Stimulated activated CD8-positive, alpha-beta memory T cell treated with anti-CD3 and anti-CD28 coated beads, Interleukin-7, amount 100 ng/mL, for 4 hours (primary cell): ENCODE data around the gene NOLC1.

Experiments used
- DNase-seq, 2 donors: peaks; one replicate each; pipeline ENCODE4 v3.0.0-alpha.2; 2020; ENCODE audit warnings: low read depth in 2 of 2

Gene NOLC1

DNA sequence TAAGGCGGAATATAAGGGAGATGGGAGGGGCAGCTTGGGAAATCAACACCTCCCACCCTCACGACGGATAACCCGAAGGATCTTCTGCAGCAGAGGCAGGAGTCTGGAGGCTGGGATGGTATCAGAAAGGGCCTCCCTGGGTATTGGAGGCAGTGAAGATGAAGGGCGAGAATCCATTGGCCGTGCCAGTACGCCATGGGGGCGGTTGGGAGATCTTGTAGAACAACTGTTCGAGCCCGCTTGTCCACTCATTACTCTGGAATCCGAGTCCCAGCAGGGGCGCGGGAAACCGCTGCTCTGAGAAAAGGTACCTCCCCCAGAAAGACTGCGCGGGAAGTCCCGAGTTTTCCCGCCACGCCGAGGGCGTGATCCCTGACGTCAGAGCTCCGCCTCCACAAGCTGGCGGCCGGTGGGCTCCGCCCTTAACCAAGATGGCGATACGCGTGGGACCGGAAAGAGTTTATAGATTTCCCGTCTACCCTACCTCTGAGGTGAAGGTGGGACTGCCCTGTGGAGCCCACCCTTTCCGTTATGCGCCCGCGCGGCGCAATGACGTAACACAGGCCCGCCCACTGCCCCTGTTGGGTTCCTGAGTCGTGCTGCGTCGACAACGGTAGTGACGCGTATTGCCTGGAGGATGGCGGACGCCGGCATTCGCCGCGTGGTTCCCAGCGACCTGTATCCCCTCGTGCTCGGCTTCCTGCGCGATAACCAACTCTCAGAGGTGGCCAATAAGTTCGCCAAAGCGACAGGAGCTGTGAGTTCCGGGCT, at the start of gene NOLC1:
TSS of gene NOLC1 (plus strand) at position 616 of the 771 bp plus-strand sequence. CDS start at position 638, 22 bp downstream.
- DNase-seq, result peak; percentile 99 to 100

DNA sequence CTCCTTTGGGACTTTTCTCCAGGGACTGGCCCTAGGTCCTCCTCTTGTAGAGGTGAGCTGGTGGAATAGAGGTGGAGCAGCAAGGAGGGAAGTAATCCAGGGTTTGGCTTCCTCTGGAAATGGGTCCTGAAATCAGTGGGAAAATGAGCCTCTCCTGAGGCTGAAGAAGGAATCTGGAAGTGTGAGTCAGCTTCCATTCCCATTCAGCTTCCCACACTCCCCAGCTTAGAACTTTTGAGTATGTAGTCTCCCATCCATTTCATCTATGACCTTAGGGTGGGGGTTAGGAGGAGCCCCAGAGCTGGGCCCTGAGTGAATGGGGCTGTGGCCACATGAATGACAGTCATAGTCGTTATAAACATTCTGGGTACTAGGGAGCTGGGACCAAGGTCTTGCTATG, 49.8 kb upstream of the NOLC1 start:
- DNase-seq, result no peak

DNA sequence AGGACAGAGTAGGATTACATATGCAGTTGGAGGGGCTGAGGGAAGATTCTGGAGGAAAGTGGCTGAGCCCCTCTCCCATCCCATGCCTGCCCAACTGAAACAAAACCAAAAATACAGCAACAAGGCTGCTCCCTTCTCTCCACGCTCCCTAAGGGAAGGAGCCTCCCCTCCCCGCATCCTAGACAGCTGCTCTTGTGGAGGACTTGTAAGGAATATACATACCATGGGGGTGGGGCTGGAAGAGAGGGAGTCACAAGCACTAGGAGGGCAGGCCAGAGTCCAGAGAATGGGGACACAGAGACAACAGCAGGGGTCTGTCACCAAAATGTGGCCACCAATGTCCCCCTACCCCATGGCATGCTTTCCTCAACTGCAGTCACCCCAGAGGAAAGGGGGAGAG, 45.2 kb upstream of the NOLC1 start:
- DNase-seq, result no peak

DNA sequence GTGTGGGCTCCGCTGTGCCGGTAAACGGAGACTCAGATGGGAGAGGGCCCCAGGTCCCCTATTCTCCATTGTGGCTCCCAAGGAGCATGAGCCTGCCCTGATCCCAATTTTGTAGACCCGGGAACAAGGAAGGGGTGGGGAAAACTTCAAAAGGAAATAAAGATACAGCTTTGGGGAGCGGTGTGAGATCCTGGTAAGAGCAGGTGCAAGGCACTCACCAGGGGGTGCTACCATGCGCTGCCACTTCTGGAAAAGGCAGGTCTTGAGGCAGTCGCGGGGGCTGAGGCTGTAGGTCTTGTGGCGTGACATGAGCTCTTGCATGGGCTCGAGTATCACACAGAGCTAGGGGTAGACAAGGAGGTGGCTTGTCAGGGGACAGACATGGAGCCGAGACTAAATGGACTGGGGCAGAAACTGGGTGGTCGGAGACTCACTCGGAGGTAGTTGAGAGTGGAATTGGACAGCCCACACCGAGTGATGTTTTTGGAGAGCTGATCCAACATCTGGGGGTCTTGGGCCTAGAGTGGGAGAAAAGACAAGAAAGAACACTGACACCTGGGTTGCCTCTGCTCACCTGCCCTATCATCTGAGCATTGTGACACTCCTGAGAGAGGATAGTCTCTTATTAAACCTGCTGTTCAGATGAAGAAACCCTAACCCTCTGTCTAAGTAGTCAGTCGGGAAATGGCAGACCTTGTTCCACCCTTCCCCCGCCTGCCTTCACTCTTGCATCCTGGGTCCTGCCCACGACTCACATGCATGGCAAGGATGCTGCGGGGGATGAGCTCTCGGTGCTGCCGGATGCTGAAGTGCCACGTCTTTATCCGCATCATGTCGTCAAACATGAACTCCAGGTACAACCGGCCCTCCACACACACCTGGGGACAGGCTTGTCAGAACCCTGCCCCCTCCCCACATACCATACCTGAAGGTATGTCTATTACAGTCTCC, 42.7 kb upstream of the NOLC1 start:
- DNase-seq, result no peak

DNA sequence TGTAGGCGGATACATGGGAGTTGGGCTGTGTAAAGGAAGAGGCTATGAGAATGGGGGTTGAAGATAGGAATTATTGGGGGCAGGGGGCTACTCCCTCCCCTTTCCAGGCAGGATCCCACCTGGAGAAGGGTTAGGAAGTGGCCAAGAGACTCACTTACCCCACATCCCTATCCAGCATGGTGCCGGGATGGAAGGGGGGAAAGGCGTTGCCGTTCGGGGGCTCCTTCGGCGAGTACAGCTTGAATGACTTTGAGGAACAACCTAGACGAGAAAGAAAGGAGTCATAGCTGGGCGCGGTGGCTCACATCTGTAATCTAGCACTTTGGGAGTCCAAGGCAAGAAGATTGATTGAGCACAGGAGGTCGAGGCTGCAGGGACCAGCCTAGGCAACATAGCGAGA, 40.9 kb upstream of the NOLC1 start:
- DNase-seq, result no peak

DNA sequence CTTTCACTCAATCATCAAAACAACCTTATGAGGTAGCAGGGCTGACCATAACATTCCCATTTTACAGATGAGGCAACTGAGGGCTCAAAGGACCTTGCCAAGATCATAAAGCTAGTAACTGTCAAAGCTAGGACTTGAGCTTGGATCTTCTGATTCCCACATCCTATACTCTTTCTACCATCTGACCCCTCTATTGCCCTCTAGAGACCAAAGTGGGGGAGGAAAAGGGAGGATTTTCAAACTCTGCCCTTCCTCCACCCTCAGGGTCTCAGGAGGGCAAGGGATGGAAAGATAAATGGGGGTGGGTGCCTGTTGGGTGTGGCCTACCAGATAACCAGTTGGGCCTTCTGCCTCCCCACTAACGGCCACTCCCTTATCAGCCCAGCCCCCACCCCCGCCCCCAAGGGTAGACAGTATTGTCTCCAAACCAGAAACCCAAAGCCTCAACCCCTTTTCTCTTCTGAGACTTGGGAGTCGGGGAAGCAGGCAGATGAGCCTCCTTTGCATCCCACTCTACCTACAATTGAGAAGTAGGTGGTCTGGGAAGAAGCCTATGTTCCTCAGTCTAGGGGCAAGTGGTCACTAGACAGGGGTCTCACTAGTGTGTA, 39.9 kb upstream of the NOLC1 start:
- no peak for DNase-seq

DNA sequence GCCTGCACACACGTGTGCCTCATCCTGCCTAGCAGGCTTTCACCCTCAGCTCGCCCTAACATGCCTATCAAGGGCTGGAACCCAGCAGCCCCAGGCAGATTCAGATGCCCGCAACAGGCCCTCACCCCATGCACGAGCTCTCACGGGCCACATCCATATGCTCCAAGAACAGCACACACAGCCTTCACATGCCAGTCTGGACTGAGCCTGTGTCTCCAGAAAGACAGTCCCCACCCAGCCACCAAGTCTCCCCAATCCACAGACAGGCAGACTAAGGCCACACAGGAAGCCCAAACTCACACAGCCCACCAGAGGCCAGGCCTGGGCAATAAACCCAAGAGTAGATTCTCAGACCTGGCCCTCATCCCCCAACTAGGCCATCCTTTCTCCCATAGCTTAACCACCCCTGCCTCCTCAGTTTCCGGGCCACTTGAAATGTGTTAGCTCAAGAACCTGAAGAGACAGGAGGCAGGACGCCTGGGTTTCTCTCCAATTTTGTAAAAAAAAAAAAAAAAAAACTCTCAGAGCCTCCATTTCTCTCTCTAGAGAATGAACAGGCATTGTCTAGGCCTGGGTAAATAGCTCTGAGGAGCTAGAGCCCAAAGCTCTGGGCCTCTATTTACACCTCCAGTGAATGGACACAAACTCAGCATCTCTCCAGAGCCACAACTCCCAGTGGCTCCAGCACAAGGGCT, 38.8 kb upstream of the NOLC1 start:
- no peak for DNase-seq

DNA sequence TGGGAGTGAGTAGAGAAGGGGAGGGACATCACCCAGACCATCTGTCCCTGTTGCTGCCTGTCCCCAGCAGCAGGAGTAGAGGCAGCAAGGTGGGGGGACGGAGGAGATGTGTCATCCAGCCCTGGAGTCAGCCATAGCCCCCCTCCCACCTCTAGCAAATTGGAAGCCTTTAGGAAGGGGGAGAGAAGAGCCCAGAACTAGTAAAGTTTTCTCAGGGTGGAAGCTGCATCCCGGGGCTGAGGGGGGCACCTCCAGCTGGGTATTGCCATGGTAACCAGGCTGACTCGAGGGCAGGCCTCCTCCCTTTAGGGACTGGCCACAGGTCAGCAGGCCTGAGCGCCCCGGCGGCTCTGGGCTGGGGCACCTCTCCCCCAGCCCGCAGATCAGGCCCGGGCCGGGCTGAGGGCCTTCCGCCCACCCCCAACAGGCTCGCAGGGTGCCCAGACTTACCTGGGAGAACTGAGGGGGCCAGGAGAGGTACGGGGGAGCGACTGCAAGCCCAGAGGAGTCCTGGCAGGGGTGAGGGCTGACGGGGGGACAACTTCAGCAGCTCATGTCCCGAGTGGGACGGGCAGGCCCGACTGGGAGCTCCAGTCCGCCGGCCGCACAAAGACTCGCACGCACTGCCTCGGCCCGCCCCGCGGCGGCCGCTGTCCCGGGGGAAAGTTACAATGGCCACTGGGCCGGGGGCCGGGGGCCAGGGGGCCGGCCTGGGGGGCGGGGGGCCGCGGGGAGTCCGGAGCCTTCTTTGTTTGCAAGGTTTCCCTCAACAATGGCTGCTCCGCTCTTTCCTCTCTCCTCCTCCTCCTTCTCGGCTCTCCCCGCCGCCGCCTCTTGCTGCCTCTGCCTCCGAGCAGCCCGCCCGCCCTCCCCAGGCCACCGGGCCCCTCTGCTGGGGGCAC, 38.0 kb upstream of the NOLC1 start:
- no peak for DNase-seq

DNA sequence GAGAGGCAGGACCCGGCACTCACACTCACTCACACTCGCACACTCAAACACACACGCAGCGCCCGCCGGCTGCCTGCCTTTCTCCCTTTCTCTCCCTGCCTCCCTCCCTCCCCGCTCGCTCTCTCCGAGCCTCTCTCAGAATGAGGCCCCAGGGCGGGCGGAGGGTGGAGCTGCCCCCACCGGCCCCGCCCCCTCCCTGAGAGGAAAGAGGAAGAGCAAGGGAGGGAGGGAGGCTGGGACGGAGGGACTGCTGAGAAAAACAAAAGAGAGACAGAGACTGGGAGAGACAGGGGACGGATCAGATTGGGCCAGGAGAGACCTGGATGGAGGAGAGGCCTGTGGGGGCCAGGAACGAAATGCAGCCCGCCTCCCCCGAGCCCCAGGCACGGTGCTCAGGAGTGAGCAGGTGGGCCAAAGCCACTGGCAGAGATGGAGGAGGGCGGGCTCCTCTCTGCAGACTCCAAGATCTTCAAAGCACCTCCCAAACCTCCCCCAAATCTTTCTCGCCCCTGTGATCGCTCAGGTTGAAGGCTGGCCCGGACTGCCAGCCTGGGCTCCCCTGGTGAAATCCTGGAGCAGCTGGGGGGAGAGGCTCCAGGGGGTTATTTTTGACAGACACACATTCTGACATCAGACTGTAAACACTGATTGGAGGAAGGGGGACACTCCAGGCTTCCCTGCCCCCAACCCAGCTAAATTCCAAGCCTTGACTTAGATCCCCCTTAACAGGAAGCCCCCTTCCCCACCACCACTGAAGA, 37.1 kb upstream of the NOLC1 start:
- peak; percentile 68 to 79 for DNase-seq

DNA sequence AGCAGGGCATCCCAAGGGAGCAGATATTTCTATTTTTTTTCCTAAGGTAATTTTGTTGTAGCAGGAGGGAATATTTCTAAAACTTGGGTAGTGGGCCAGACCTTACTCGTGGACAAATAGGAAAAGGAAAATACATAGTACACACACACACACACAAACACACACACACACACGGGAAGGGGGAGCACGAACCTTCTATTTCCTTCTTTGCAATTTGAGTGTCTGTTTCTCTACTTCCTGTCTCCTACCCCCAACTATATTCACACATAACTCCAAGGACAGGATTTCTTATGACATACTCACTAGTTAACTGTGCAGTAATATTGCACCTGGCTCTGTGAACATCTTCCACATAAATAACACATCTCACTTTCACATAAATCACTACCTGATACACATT, 36.4 kb upstream of the NOLC1 start:
- DNase-seq, result no peak

DNA sequence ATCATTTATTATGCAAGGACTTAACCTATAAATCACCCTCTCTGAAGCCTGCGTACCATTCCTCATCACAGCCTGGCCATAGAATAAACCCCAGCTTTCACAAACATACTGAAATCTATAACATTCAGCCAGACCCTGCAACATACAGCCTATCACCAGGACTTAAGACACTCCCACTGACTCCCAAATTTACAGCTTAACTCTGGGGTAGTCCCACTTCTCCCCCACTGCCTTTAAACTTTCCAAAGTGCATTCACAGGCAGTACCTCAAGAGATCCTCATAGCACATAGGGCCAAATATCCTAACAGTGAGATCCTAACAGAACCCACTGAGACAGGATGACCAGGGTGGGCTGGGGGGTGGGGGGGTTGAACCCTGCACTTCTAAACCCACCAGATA, 35.5 kb upstream of the NOLC1 start:
- DNase-seq, result no peak

DNA sequence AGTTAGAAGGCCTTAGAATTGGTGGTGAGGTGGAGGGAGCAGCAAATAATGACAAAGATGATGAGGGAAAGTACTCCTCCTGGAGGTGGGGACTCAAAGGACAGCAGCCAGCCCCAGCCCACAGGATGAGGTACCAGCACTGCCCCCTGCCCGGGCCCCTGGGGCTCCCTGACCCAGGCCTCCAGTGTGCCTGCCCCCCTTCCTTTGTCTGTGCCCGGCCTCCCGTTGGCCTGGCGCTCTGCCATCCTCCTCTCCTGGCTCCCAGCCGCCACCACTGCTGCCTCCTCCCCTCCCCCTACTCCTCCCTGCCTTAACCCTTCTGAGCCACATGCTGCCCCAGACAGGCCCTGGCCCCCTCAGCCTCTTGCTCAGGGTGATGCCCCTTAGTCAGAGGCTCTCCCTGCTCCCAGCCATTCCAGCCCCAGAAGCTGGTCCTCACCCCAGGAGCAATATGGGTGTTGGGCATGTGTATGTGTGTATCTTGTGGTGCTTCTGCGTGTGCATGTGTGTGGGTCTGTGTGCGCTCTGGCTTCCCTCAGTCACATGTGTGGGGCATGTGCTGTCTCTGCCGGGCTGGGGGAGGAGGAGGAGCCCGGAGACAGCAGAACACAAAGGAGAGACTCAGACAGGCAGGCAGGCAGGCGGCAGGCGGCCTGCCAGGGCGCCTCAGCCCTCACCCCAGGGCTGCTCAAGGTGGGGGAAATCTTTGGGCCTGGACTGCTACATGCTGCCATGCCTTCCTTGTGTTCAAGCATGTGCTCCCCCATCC, 34.6 kb upstream of the NOLC1 start:
- DNase-seq, result peak; percentile 41 to 47

DNA sequence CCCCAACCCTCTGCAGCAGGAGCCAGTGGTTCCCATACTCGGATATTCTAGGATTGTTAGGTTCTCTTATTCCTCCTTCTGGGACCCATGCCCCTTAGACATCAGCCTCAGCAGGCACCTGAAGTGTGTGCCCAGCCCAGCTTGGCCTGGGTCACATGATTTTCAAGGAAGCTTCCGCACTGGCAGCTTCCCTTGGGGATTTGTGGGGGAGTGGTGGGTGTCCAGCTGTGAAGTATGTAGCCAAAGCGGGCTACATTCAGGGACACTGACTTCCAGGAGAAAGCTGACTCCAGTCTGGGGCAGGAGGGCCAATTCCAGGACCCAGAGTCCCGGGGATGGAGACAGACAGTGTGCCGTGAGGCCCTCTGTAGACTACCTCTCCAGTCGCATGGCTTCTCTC, 33.3 kb upstream of the NOLC1 start:
- DNase-seq, result no peak

DNA sequence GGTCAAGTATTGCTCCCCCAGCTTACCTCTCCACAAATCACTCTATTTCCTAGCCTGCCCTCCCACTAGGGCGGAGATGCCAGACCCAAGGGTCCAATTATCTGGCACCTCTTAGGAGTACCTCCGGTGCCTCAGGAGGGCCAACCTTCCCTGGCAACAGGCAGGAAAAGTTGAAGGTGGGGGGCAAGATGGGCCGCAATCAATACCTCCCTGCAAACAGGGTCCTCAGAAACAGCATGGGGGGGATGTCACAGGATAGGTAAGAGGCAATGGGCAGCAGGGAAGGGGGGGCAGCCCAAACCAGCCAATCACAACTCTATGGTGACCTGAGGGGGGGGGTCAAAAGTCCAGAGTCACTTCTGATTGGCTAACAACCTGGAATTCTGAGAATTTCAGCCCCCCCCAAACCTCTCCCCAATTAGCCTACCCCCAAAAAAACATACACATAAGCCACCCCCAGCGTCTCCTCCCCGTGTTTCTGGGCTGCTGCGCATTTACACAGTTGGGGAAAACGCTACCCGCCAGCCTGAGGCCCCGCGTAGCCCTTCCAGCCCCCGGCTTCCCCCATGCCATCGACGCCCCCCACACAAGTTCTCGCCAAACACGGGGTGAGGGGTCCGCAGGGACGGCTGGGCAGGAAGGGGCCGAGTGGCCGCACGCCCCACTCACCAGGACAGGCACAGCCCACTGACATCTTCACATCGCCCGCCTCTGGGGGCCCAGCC, 32.6 kb upstream of the NOLC1 start:
- no peak for DNase-seq

DNA sequence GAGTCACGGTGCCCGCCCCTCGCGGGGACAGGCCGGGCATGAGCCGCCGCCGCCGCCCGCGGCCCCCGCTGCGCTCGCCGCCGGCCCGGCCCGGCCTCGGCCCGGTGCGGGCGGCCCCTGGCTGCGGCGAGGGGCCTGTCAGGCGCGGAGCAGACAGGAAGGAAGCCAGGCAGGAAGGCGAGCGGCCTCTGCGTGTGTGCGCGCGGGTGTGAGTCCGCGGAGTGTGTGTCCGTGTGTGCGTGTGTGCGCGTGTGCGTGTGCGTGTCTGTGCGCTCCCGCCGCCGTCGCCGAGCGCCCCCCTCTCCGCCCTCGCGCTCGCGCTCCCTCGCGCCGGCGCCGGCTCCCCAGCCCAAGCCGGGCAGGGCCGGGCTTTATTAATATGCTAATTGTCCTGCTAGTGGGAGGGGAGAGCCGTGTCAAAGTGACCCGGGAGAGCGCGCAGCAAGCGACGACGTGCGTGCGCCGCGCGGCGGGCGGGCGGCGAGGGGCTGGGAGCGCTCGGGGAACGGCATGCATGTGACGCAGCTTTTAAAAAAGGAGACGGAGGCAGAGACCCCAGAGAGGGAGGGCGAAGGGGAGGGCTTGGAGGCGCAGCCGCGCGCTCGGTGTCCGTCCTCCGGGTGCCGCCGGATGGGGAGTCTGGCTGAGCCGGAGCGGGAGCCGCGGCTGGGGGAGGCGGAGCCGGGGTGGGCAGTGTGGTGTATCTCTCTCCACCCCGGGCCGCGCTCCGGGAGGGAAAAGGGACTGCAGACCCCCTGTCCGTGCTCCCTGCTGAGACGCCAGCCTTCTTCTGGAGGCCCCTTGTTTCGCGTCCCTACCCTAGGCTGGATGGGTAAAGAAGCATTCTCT, 31.8 kb upstream of the NOLC1 start, which contains the start of gene LDB1:
TSS of gene LDB1 (minus strand) at position 227 of the 849 bp plus-strand sequence. CDS start 258 bp downstream, outside the sequence.
- peak; percentile 30 to 59 for DNase-seq

DNA sequence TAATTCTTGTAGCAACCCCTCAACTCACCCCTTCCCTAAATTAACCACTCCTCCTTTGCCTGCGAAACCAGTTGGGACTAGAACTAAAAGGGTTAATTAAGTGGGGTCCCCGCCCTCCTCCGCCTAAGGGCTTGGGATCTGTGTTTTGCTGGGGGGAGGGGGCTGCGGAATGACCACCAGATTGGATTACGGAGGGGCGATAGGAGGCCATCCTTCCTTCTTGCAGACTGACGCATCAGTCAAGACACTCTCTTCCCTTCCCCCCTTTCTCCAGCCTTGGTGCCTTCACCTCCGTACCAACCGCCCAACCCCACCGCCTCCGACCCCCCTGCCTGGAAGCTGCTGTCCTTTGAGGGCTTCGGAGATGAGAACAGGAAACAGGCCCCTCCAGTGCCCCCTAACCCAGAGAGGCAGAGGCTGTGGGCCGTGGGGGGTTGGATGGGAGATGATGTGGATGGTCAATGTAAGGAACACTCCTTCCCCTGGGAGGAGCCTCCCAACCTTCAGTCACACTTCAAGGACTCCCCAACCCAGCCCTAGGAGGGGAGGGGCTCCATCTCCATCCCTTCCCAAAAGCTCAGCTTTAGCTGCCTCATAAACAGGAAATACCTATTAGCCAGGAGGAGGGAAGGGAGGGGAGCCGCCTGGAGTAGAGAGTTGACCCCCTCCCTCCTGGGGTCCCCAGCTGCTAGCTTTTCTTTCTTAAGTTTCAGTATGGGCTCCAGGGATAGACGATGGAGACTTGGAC, 31.0 kb upstream of the NOLC1 start:
- no peak for DNase-seq
